ENCODE data around the gene SHH. TPM values are rescaled to one million over a fixed set of nuclear protein-coding genes. Genes with fewer than 3 reads are reported as not detected.

The SHH gene
- total and polyA plus RNA-seq, 2 of the 13 experiments (the other 11 are each of a cell fraction or from before 2014, with no cell fraction given): 1.9 to 3.4 TPM

DNA sequence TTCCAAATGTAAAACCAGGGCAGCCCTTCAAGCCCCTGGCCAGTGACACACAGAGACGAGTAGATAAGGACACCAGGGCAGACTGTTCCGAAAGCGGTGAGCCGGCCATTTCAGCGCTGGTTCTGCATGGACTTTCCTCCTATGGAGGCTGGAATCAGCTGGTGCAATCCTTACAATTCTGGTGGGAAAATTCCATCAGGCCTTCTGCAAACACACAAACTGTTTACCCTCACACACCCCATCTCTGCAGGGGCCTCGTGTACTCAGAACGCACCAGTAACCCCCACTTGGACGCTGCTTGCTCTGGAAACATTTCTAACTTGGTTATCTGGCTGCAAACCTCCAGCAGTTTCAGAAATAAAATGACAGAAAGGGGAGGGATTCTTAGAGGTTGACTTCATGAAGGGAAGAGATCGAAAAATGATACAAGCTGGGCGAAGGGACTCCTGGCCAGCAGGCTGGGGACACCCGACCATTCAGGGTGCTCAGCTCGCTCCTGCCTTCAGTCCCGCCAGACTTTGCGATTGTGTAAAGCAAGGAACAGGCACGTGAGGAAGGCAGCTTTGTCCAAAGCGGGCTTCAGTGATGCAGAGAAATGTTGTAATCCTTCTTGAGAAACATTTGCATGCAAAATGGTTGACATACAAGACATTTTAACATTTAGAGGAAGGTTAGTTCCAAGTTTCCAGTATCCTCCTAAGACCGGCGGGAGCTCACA, 19.7 kb upstream of the SHH start (continued):
- TF ChIP-seq ZNF605 (CRISPR knock-in tag; IDR thresholded peaks at IDR 0.05) (no peak), ZNF33A (CRISPR knock-in tag; IDR thresholded peaks at IDR 0.05; ENCODE audit: borderline replicate concordance) (no peak)

DNA sequence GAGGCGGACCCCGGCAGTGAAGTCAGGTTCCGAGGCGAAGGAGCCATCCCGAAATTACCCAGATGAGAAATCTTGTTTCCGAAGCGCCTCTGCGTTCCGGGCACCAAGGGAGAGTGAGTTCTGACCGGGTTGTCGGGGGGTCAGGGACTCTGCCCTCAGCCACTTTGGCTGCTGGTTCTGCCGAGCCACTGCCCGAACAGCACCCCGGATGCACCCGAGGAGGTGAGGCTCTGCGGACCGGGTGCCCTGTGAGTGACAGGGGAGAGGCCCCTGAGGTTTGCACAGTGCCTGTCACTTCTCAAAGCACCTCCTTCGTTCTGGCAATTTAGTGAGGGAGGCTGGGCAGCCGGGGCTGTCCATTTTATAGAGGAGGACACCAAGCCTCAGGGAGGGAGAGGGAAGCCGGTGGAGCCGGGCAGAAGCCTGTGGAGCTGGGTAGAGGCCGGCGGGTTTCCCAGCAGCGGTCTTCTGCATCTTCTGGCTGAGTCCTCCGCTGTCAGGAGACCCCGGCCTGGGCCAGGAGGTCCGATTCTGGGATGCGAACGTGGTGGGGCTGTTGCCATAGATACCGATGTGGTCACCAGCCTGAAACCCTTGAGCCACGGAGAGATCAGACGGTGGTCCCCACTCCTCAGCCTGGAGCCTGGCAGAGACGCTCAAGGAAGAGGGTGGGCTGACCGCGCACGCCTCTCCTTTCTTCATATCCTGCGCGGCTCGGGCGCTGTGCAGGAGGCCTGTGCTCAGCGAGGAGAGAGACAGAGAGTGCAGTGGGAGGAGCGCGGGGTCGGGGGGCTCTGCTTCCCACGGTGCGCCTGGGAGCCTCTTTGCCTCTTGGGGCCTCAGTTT, 18.9 kb upstream of the SHH start:
- DNase-seq (ENCODE audit: low spot score) (no peak), ATAC-seq (peak; percentile 56), FAIRE-seq (no peak)
- TF ChIP-seq ZNF547 (CRISPR knock-in tag; IDR thresholded peaks at IDR 0.05) (0 out of 2 replicates have a peak, but pooled peaks have one; percentile 34), ZNF670 (CRISPR knock-in tag; IDR thresholded peaks at IDR 0.05; ENCODE audit: borderline replicate concordance) (0 out of 2 replicates have a peak, but pooled peaks have one; percentile 25), ISL2 (CRISPR knock-in tag; IDR thresholded peaks at IDR 0.05) (no peak), ZBTB21 (CRISPR knock-in tag; IDR thresholded peaks at IDR 0.05) (no peak)
- TF ChIP-seq, protein P1, sequence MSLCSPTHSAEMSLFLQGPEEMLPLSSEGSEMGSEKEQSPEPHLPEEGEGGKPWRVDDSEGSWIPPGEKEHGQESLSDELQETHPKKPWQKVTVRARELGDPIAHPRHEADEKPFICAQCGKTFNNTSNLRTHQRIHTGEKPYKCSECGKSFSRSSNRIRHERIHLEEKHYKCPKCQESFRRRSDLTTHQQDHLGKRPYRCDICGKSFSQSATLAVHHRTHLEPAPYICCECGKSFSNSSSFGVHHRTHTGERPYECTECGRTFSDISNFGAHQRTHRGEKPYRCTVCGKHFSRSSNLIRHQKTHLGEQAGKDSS (CRISPR knock-in tag; IDR thresholded peaks at IDR 0.05; ENCODE audit: borderline replicate concordance, low read depth): no peak
- TF ChIP-seq, protein P2, sequence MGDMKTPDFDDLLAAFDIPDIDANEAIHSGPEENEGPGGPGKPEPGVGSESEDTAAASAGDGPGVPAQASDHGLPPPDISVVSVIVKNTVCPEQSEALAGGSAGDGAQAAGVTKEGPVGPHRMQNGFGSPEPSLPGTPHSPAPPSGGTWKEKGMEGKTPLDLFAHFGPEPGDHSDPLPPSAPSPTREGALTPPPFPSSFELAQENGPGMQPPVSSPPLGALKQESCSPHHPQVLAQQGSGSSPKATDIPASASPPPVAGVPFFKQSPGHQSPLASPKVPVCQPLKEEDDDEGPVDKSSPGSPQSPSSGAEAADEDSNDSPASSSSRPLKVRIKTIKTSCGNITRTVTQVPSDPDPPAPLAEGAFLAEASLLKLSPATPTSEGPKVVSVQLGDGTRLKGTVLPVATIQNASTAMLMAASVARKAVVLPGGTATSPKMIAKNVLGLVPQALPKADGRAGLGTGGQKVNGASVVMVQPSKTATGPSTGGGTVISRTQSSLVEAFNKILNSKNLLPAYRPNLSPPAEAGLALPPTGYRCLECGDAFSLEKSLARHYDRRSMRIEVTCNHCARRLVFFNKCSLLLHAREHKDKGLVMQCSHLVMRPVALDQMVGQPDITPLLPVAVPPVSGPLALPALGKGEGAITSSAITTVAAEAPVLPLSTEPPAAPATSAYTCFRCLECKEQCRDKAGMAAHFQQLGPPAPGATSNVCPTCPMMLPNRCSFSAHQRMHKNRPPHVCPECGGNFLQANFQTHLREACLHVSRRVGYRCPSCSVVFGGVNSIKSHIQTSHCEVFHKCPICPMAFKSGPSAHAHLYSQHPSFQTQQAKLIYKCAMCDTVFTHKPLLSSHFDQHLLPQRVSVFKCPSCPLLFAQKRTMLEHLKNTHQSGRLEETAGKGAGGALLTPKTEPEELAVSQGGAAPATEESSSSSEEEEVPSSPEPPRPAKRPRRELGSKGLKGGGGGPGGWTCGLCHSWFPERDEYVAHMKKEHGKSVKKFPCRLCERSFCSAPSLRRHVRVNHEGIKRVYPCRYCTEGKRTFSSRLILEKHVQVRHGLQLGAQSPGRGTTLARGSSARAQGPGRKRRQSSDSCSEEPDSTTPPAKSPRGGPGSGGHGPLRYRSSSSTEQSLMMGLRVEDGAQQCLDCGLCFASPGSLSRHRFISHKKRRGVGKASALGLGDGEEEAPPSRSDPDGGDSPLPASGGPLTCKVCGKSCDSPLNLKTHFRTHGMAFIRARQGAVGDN (CRISPR knock-in tag; IDR thresholded peaks at IDR 0.05): peak; percentile 36; the same call in 1 of the 2 replicates
- 81% methylated on average over 29 of the region's 46 CpGs for WGBS (ENCODE audit: low lambda C conversion rate)
- peaks cover 6 to 43% of the 10 kb centered on the region in 2 experiments; a peak in 4 of 5 replicates for H3K27me3 ChIP-seq (ENCODE audit: control insufficient read depth in 1 of 2, insufficient read depth in 2 of 2, low read length in 2 of 2)
- no TSS peak for BruUV-seq (replicated peaks)
- peak overlapping the region in 2 of 3 experiments; percentile 18 to 48; a peak in 2 of 6 replicates for H3K4me3 ChIP-seq (replicated peaks in 1 of 3; ENCODE audit: insufficient read depth in 1 of 3, low read depth in 2 of 3, low read length in 3 of 3)
- no peaks in the 10 kb centered on the region for H3K9me3 ChIP-seq (ENCODE audit: low read length)
- no peak overlapping the region for H3K27ac ChIP-seq (ENCODE audit: extremely low read length, insufficient read depth, low read length)
- H2AFZ ChIP-seq (ENCODE audit: low read length): peak overlapping the region; percentile 63
- H3K4me1 ChIP-seq (ENCODE audit: insufficient read depth, low read length): peaks cover 26% of the 10 kb centered on the region
- POLR2A ChIA-PET: no interaction called here
- H3K36me3 ChIP-seq (replicated peaks in 1 of 2; ENCODE audit: control insufficient read depth in 1 of 2, insufficient read depth in 2 of 2, low read length in 2 of 2): no peaks in the 10 kb centered on the region
- H4K20me1 ChIP-seq (ENCODE audit: insufficient read depth, low read length): no peaks in the 10 kb centered on the region
- CTCF ChIA-PET (ENCODE audit: low intra/inter-chr PET ratio, low total read pairs): no interaction called here
- no peaks in the 10 kb centered on the region for H3K79me2 ChIP-seq (ENCODE audit: insufficient read depth, low read length)
- peak overlapping the region; percentile 74 for H3K4me2 ChIP-seq (ENCODE audit: low read depth, low read length)
- H3K9ac ChIP-seq (ENCODE audit: insufficient read depth, low read depth, low read length): no peak overlapping the region
- intact Hi-C loops (cut with micrococcal nuclease; ENCODE audit: unreplicated experiment) (no loop called here), in situ Hi-C loops (cut with HindIII; ENCODE audit: extremely low pct_ligation_motif_present, low pct_unique_long_range_greater_than_20kb) (no loop called here)

All from HepG2 (cell line).